Ramos (cell line): ENCODE results near the gene SORCS2.
"Not testable (repeated sequence)": the region's sequence is repeated elsewhere in the genome, so short reads cannot be mapped to it uniquely, and the experiment has no call there.

ENCODE experiments used
- in situ Hi-C: fragments of 300-500 bp; cut with MboI; formaldehyde crosslinking; loops from one replicate; pipeline ENCODE4 v1.14.3; 2022; ENCODE audit warnings: low sequenced_read_pairs; ENCODE audit not compliant: unreplicated experiment

Gene SORCS2

DNA sequence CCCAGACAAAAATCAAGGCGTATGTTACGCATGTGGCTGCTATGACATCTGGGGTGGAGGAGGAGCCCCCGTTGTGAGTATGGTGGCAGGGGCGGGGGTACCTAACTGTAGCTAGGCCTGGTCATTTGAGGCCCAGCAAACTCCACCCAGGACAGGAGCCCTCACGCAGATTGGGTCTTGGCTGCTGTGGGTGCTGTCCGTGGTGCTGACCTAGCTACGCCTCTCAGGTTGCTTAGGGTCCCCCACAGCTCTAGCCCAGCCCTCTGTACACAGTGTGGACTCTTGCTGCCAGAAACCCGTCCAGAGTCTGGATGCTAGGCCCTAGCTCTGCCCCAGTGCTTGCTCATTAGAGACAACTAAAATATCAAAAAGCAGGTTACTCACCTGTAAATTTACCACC lies 389.1 kb downstream of the SORCS2 start:
- in situ Hi-C loops: no loop called here

DNA sequence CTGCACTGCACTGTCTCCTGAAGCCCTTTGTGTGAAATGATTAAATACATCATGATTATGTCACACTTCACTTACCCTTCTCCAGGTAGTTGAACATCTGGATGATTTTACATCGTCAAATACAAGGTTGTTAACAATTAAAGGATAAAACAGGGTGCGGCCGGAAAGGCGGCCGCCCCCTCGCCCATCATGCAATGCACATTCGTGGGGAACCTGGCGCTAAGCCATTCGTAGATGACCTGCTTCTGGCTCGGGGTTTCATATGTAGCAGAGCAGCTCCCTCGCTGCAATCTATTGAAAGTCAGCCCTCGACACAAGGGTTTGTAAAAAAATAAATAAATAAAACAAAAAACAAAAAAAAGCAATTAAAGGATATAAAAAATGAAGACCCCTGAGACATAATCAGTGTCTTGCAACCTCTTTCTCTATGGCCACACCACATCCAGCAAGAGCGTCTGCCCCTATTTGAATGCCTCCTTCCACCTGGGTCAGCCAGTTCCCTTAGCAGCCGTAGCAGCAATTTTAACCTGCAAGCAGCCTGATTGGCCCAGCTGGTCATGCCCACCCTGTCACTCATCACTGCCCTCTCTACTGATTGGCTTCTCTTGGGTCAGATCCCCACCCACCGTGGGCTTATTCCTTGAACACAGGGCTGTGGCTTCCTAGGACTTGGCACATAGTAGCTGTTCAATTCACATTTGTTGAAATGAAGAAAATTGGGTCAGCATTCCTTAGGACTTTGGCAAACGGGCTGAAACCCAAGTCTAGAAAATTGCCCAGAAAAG lies 390.2 kb downstream of the SORCS2 start:
- in situ Hi-C loops: no loop called here

DNA sequence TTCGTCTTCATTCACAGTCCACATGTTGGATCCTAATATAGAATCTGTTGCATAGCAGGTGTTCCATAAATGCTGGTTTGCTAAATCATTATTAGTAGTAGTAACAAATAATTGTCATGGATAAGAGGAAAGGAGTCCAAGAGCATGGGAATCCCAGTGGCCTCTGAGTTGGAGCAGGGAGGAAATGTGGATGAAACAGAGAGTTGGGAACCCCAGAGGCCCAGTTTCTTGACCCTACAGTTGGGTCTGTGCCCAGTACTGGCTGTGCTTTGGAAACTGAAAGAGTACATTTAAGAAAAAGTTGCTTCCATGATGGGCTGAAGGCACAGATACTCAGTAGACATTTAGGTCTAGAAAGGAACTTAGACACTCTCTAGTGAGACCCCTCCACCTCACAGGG lies 391.8 kb downstream of the SORCS2 start:
- in situ Hi-C loops: no loop called here

DNA sequence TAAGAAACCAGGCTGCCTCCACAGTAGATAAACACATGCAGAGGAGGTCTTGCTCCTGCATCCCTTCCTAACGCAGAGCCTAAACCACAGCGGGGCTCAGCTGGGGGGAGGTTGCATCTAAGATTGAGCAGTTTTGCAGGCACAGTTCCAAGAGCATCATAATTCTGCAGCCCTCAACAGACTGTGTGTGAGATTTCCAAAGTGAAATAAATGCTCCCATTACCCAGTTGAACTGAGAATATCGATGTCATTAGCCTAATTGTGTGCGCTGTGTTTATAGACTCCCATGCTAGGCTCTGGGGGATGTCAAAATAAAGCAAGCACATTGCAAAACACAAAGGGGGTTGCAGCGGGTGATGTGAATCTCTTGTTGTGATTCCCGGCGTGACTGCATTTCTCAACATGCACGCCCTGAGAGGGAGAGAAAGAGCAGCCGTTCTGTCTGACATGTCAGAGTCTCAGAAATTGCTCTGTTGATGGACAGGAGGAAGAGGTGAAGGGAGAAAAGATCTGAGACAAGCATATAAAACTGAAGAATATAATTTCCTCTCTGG lies 392.3 kb downstream of the SORCS2 start:
- in situ Hi-C loops: no loop called here

DNA sequence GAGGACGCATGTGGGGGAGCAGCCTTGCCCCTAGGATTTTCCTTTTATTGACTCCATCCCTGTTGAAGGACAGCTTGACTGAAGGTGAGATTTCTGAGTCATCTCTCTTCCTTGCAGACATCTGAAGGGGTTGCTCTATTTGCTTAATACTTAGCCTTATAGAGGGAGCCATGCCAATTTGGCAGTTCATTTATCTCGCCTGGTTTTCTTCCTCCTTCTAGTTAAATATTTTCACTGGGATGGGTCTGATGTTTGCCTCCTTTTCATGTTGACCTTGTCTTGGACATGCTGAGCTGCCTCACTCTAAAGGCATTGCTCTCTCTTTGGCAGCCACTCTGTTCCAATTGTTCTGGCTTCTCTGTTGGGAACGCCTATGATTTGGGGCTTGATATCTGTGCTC lies 393.4 kb downstream of the SORCS2 start:
- in situ Hi-C loops: no loop called here

DNA sequence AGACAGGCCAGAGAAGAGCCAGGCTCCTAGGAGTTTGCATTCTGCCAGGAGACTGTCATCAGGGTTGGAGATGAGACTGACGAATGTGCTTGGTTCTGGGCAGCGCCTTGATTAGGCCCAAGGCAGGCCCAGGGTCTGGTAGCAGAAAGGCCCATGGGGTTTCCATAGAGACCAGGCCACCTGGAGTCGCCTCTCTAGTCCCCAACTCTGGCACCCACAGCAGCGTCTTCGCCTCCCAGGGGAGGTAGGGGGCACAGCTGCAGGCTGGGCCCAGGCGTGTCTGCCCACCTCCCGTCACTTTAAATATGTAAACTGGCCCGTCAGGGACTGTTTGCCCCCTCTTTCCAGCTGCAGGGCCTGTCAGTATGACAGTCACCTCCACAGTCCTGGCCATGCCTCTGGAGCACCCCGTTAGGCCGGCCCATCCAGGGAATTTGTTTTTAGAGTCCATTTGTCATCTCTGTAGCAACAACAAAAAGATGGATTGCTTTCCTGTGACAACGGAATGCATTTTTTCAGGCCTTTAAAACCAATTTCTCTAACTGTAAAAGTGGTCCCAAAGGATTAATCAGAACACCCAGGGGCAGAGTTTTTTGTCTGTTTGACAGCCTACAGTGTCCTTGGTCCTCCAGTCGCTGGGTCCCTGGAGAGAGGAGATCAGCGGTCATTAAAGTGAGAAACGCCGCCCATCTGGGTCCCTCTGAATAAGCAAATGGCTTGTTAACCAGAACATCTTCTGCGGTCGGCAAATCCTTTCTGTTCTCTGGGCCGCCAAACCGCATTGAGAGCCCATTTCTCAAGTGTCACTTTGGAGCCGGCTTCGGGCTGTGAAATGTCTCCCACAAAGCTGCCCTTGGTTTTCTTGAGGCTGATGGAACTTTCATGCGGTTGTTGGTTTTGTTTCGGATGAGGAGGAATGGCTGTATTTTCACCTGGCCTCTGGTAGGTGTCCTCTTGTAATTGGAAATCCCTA lies 395.4 kb downstream of the SORCS2 start:
- in situ Hi-C loops: no loop called here

GRCh38 chr4:7590189-7590588 lies 397.9 kb downstream of the SORCS2 start:
- in situ Hi-C loops: no loop called here

- in situ Hi-C loops: no loop called here
These were observed 398.6 kb downstream of the SORCS2 start for GRCh38 chr4:7590899-7591298.

DNA sequence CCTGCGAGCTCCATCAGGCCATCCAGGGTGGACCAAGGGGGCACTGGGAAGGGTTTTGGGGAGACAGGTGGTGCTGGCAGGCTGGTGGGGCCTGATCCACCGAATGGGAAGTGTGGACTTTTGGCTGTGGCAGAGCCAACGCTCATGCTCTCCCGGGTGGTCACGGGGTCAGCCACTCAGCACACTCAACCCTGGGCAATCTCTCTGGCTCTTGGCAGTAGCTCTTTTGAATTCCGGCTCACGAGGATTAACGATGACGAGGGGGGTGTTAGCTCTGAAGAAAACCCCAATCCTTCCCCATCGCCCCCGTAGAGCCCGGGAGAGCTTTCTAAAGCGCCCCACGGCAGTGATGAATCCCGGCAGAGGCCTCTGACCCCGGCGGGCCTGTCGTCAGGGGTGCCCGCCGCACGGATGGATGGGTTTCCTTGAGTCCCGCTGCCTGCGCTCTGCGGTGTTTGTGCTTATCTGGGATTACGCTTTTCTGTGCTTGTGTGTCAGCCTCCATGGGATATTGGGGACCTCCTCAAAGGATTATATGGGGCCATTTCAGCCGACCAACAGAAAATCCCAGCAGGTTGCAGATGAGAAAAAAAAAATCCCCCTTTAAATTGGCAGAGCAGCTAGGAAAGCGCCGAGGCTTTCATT lies 399.2 kb downstream of the SORCS2 start:
- in situ Hi-C loops: no loop called here

DNA sequence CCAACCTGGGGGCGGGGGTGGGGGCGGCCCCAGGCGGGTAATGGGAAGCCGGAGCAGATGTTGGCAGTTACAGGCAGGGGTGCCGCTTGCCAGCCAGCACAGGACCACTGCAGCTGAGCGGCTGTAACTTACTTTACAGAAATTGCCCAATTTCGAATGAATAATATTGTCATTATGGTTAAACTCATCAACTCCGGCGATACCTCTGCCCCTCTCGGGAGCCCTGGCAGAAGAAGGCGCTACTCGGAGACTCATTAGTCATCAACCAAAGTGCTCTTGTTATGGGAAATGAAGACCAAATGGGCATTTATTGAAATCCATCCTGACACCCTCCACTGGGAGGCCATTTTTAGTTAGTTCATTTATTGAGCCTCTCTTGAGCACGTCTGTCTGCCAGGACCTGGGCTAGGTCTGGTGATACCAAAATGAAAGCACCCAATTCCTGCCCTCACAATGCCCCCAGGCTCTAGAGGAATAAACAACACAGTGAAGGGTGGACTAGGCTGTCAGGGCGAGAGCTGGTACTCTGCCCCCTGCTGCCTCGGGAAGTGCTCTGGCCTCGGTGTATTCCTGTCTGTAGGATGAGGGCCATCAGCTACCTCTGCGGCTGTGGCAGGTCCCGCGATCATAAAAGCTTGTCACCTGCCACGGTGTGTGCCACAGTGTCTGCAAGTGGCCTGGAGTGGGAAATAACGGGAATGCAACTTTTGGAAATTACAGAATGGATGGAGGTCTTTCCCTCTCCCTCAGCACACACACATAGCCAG lies 401.5 kb downstream of the SORCS2 start:
- in situ Hi-C loops: no loop called here

DNA sequence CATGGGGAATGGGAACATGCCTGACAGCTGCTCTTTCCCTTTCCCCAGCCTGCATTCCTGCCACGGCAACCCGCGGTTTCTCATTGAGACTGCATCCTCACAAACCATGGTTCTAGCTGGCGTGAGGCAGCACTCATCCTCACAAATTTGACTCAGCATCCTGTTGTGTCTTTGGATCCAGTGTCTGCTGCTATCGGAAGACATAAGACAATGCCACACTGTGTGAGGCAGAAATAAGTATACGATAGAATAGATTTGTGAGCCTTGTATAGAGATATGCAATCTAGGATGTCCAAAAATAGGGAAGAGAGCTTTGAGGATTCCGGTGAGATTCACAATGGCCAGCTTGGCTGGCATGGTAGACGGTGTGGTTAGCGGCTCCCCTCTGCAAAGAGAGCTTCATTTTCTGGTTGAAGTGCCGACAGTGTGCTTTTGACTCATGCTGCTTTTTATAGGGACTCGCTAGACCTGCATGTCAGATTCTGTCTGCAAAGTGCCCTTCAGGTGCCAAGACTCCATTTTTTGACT lies 403.7 kb downstream of the SORCS2 start:
- in situ Hi-C loops: no loop called here

DNA sequence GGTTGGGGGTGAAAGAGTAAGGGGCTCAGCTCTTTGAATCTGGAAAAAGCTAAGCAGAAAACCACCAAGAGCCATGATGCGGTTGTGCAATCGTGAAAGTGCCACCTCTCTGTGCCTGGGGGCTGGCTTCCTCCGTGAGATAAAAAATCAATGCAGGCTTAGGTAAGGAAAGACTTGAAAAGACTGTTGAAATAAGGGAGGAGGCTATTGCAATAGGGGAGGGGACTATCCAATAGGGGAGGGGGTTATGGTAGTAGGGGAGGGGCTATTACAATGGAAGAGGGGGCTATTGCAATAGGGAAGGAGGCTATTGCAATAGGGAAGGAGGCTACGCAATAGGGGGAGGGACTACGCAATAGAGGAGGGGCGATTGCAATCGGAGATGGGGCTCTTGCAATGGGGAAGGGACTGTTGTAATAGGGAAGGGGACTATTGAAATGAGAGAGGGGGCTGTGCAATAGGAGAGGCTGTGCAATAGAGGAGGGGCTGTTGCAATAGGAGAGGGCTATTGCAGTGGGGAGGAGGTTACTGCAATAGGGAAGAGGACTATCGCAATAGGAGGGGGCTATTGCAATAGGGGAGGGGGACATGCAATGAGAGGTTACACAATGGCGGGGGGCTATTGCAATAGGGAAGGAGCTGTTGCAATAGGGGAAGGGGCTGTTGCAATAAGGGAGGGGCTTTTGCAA lies 404.7 kb downstream of the SORCS2 start:
- in situ Hi-C loops: no loop called here

DNA sequence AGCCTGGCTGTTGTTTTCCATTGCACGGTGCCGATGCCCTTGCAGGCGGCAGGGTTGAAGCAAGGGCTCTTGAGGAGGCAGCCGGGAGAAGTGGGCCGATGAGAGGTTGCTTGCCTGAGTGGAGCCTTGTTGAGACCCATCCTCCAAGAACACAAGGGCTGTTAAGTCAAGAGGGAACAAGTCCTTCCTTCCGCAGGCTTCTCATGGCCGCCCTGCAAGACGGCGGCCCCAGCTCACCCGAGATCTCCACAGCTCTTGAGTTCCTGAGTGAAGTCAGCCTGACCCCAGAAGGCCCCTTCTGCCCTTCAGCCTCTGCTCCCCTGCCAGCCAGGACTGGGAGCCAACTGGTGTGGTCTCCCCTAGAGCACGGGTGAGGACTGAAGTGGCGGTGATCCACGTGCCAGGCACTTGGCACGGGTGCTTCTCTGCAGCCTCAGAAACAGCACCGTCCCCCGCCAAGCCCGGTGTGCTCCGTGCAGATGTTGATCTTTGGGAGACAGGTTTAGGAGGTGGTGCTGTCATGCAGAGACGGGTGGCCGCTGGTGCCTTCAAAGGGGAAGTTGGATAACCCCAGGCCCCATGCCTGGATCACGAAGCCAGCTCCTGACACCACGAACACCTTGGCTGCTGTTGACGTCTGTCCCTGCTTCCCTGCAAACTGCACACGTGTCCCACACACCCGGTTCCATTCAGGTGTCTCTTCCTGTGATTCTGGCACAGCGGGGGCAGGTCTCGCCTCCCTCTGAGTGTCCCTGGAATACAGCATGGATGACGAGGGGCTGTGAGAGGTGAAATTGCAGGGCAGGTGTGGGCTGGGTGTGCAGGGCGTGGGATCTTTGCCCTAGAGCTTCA lies 406.8 kb downstream of the SORCS2 start:
- in situ Hi-C loops: no loop called here

GRCh38 chr4:7600247-7600646 lies 407.9 kb downstream of the SORCS2 start:
- in situ Hi-C loops: no loop called here

GRCh38 chr4:7602166-7602565 lies 409.8 kb downstream of the SORCS2 start:
- in situ Hi-C loops: not testable (repeated sequence)

GRCh38 chr4:7607156-7607910 lies 415.0 kb downstream of the SORCS2 start:
- in situ Hi-C loops: no loop called here

- in situ Hi-C loops: no loop called here
These were observed 415.7 kb downstream of the SORCS2 start for GRCh38 chr4:7608046-7608445.
